GM21737 (cell line): Measurements from ENCODE around the gene SLAMF1.
"Not testable (repeated sequence)": the region's sequence is repeated elsewhere in the genome, so short reads cannot be mapped to it uniquely, and the experiment has no call there.

ENCODE experiments used
- ATAC-seq: cut with Tn5 transposase; IDR thresholded peaks from one replicate; pipeline ENCODE4 v1.9.1; 2021; ENCODE audit warnings: mild to moderate bottlenecking, moderate library complexity; ENCODE audit not compliant: unreplicated experiment

SLAMF1 gene

DNA sequence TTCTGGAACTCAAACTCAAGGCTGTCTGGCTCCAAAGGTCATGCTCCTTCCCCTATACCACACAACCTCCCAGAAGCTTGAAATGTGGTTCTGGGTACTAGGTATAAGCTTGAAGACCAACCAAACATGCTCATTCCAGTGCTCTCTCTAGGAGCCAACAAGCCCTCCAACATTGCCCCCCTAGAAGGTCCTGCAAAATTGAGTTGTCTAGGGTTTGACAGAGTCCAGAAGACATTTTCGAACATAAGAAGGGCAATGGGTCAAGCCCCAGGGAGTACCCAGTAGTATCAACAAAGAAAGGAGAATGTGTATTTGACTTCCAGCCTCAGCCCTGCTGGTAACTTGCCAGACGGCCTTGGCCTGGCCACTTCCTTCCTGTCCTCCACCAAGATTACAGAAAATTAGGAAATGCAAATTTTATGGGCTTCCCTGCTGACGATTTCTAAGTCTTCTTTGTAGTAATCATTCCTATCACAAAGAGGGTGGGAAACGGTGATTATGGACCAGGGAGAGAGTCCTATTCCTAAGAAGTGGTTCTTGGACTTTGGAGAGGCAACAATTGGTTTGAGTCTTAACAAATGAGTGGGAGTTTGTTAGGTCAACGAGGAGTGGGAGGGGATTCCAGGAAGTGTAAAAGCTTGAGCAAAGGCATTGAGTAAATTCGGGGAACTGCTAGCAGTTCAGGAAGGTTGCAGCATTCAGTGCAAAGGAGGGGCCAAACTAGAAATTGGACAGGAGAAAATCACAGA lies 18.7 kb upstream of the SLAMF1 start:
- no peak for ATAC-seq

DNA sequence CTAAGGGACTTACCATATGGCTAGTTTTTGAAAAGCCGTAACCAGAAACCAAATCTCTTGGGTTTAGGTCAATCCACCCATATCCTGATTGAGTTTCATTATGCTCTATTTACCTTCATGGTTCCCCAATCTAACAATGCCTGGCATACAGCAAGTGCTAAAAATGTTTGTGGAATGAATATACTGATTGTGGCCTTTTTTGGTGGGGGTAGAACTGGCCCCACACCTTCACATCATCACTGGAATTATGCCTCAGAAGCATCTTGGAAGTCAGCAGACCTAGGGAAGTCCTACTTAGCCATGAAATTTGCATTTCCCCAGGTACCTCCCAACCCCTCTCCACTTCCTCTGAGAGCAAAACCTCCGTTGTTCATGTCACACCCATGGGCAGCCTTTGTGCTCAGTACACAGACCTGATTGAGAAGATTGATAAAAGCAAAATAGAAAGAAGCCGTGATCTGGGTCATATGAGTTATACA lies 17.8 kb upstream of the SLAMF1 start:
- peak; percentile 74 for ATAC-seq

DNA sequence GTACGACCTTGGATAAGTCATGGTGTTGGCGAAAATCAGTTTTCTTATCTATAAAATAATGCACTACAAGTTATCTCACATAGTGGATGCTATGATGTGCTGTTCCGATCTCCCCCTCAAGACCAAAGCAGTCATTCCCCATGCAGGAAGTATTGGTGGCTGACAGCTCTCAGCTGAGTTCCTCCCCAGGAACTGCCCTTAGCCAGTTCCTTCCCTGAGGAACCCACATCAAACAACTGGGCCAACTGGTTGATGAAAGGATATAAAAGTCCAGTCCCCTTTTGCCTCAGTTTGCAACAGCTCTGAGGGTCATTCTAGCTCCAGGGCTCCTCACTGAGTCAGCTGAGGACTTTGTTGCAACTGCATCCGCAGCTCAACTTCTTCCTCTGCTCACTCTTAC lies 16.1 kb upstream of the SLAMF1 start:
- ATAC-seq = no peak

DNA sequence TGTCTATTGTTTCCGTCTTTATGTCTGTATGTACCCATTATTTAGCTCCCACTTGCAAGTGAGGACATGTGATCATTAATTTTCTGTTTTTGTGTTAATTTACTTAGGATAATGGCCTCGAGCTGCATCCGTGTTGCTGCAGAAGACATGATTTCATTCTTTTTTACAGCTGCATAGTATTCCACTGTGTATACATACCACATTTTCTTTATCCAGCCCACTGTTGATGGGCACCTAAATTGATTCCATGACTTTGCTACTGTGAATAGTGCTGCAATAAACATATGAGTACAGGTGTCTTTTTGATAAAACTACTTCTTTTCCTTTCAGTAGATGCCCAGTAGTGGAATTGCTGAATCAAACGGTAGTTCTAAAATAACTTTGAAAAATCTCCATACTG lies 12.7 kb upstream of the SLAMF1 start:
- ATAC-seq = no peak

- ATAC-seq = no peak
These were observed 12.0 kb upstream of the SLAMF1 start for GRCh38 chr1:160658814-160659193.

DNA sequence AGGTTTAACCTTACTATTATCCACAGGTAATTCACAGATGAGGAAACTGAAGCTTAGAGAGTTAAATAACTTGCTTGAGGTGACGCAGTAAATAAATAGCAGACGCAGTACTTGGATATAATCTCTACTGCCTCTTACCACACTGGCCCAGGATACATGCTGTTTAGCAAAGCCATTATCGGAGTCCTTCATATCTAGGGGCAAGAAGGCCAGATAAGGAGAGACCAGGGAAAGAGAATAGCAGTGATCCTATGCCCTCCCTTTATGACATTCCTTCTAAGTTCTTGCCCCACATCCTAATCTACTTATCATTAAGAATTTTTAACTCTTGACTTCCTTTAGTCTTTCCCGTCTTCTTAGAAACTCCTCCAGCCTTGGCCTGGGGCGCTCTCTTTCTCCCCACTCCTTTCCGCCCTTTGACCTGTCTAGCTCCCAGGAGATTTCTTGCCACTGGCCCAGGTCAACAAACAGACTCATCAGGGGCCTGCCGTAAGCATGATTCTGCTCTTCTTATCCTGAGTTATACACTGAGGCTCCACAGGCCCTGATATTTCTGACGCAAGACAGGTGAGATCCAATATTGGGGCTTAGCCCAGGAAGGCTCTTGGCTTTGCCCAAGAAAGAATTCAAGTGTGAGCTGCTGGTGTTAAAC lies 11.4 kb upstream of the SLAMF1 start:
- ATAC-seq = no peak

- no peak for ATAC-seq
These were observed 10.5 kb upstream of the SLAMF1 start for GRCh38 chr1:160657250-160657781.

- no peak for ATAC-seq
These were observed 9.9 kb upstream of the SLAMF1 start for GRCh38 chr1:160656737-160657136.

DNA sequence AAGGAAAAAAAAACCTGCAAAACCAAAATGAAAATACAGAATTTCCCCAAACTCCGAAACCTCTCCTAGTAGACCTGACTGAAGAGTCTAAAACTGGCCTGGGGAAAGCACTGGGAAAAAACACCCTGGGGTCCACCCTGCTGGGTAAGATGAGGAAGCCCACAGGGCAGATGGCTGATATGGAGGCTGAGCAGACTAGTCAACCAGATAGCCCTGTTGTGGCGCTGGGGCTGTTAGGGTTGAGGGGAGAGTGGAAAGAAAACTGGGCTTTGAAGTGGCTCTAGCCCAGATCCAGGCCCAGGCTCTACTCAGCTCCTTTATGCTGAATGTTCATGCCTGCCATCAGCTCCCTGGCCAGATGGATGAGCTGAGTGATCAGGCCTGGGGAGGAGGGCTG lies 6.8 kb upstream of the SLAMF1 start:
- ATAC-seq = no peak

- no peak for ATAC-seq
These were observed 6.2 kb upstream of the SLAMF1 start for GRCh38 chr1:160652924-160653619.

- not testable (repeated sequence) for ATAC-seq
These were observed 5.3 kb upstream of the SLAMF1 start for GRCh38 chr1:160652065-160652641.

- no peak for ATAC-seq
These were observed 4.7 kb upstream of the SLAMF1 start for GRCh38 chr1:160651433-160652064.

DNA sequence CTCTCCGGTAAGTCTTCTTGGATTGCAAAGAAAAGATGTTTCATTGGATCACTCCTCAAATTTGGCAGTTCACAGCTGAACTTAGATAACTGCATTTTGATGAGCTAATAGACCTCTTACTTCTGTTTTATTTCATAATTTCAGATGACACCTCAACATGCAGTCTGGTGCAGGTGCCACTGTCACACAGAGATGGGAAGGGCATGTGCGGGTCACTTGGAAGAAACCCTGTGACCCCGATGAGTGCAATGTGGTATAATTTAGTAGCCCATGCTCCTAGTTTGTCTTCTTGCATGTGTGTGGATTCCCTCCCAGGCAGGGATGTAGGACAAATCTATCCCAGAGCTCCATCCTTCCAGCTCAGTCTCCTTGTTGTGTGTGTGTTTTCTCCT lies 481 bp upstream of the SLAMF1 start:
- ATAC-seq = peak; percentile 3

DNA sequence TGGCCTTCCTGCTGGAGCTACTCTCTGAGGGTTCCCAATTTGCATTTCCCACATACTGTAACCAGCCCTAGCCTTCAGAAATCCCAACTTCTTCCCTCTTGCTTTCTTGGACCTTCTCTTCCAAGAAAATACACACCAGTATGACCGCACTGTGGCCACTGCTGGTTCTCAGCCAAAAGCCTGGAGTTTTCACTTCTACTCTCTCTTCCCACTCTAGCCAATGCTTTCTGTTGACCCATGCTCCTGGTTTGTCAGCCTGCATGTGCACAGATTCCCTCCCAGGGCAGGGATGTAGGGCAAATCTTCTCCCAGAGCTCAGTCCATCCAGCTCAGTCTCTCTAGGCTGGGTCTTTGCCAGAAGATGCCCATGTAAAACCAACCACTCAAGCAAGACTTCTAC lies 664 bp downstream of the SLAMF1 start:
- no peak for ATAC-seq

GRCh38 chr1:160645386-160646130 lies 1.3 kb downstream of the SLAMF1 start:
- no peak for ATAC-seq

GRCh38 chr1:160644399-160644798 lies 2.4 kb downstream of the SLAMF1 start:
- no peak for ATAC-seq

GRCh38 chr1:160643138-160643537 lies 3.7 kb downstream of the SLAMF1 start:
- no peak for ATAC-seq

DNA sequence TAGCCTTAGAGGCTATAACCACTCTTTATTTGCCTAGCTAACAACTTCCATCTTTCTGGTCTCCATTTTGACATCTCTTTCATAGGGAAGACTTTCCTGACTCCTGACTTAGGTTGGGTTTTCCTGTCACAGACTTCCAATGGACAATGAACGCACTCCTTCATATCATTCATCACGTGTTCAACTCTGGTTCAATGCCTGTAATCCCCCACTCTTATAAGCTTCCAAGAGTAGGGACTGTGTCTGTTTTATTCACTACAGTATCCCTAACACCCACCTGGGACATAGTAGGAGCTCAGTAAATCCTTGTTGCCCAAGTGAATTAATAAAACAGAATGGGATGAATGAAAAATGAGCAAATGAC lies 4.6 kb downstream of the SLAMF1 start:
- no peak for ATAC-seq

DNA sequence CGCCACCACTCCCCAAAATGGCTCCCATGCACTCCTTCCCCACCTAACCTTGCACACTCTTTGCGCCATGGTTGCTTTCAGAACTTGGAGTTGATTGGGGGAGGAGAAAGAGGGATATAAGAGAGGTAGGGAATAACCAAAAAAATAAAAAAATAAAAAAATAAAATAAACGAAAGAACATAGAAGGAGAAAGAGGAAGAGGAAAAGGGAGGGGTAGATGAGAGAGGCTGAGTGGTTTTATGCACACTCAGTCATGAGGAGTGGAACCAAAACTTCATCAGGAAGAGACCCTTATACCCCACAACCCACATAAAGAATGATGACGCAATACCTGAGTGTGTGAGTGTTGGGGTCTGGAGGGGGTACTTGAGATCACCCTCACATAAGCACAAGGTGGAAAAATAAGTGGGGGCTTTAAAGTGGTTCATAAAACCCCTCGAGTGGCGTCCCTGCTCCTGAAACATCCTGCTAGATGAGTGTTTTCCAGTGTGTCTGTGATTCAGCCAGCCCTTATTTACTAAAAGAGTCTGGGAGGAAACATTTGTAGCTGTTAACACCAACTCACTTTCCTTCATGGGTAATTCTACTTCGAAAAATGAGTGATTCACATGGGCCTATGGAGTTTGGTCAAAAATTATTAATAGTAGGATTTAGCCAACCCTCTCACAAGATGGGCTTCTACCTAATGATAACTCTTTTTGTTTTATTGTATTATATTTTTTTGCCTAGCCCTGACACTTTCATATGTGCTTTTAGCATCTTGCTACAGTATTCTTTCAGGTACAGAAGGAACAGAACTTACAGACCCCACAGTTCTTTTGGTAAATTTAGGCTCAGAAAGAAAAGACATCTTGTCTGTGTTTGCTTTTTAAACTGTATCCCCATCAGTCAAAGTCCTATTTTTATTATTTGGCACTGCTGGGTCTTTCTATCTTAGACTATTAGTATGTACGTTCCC lies 5.2 kb downstream of the SLAMF1 start:
- no peak for ATAC-seq
